Astrocyte of the cerebellum (primary cell): ENCODE data around the gene ZNF341.
A peak's percentile ranks its signal among the peaks of the same experiment; 100 is the strongest.

Experiments
- DNase-seq: peaks from one replicate; pipeline ENCODE4 v3.0.0-alpha.2; 2011; ENCODE audit warnings: low read depth
- H3K4me3 ChIP-seq: 2 replicates; pipeline ENCODE4 v1.5.1; 2011; ENCODE audit warnings: mild to moderate bottlenecking, low read depth, low read length, moderate library complexity
- CTCF ChIP-seq: IDR thresholded peaks from 2 replicates; pipeline ENCODE4 v1.5.1; 2012; ENCODE audit warnings: low read length, low read depth, moderate library complexity, mild to moderate bottlenecking; ENCODE audit errors: missing control alignments
- in situ Hi-C: cut with HindIII; loops from 2 replicates; pipeline ENCODE4 v1.10.0; 2017; ENCODE audit warnings: low sequenced_read_pairs

ZNF341 gene

DNA sequence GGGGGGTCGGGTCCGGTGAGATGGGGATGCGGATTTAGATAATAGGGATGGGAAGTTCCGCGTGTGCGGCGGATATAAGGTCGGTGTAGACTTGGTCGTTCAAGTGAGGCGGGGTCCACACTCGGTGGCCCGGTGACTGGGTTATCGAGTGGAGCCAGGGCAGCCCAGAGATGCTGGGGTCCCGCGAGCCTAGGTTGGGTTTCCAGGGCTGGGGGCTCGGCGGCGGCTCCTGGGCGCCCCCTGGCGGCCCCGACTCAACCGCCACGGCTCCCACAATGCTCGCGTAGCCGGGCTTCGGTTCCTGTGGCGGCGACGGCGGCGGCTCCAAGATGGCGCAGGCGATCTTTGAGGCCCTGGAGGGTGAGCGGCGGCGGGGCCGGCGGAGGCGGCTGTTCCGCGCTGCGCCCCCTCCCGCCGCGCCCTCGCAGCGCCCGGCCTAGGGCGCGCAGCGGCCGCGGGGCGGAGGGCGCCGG, at the start of gene ZNF341:
Gene ZNF341, plus strand, starts transcription at position 304 of the 473 bp plus-strand sequence. Its CDS starts 26 bp downstream, at position 330.
- in situ Hi-C loops = no loop called here
- TF ChIP-seq CTCF = peak; percentile 78
- peak; percentile 45 for DNase-seq
- peak within 1 kb of the TSS; percentile 48 for H3K4me3 ChIP-seq

GRCh38 chr20:33684533-33685327, 47.1 kb upstream of the ZNF341 start:
- in situ Hi-C loops = loop anchor here (5.0 kb wide), 1 partner anchor 103 kb away; no protein-coding TSS in a partner anchor
- no peak for DNase-seq

GRCh38 chr20:33685328-33686099, 46.3 kb upstream of the ZNF341 start:
- in situ Hi-C loops = loop anchor here (5.0 kb wide), 1 partner anchor 102 kb away; no protein-coding TSS in a partner anchor
- DNase-seq = no peak
- peak overlapping the region; percentile 41 for H3K4me3 ChIP-seq
- no peak for TF ChIP-seq CTCF

More at GRCh38 chr20:33684533-33685327, 47.1 kb upstream of the ZNF341 start:
- H3K4me3 ChIP-seq = peak overlapping the region; percentile 41
- TF ChIP-seq CTCF = no peak

DNA sequence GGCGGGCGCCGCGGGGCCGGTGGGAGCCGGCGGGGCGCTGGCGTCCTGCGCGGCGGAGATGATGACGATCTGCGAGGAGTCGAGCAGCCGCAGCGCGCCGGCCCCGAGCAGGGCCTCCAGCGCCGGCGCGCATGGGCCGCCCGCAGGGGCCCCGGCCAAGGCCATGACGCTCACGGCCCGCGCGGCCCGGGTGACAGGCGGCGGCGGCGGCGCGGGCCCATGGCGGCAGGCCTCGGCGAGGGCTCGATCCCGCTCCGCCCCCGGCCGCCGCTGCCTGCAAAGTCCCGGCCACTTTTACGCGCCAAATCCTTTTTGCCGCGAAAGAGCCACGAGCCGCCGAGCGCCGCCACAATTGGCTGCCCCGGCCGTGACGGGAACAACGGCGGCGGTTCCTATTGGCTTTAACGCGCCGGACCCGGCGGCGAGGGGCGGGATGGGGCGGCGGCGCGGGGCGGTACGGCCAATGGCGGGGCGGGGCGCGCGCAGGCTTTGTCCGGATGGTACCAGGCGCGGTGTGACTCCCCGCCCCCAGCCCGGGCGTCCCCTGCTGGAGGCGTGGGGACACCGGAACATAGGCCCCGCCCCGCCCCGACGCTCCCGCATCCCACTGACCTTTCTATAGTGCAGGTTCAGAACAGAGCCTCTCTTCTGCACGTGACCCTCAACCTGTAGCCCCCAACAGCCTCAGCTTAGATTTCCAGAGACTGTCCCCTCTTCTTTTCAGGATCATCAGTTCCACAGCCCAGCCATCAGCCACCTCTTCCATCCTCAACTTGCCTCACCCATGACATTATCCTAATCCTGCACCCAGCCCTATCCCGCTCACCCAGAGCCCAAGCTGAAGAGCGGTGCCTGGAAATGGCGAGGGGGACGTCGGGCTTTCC, 45.5 kb upstream of the ZNF341 start, which contains the start of gene E2F1:
Gene E2F1, minus strand, starts transcription at position 286 of the 884 bp plus-strand sequence. Its CDS starts 121 bp downstream, at position 165.
- DNase-seq = peak; percentile 70
- H3K4me3 ChIP-seq = peak within 1 kb of the TSS; percentile 41
- in situ Hi-C loops = loop anchor here (5.0 kb wide), 1 partner anchor 101 kb away; no protein-coding TSS in a partner anchor
- peak; percentile 30 for TF ChIP-seq CTCF

DNA sequence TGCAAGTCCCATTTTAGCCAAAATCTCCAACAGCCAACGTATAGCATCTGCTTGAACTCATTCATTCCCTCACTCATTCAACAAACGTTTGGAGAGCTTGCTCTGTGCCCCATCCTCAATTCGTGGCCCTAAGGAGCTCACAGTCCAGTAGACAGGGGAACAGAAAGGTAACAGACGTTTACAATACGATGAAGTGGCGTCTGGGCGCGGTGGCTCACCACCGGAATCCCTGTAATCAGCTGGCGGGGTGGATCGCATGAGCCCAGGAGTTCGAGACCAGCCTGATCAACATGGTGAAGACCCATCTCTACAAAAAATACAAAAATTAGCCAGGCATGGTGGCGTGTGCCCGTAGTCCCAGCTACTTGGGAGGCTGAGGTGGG, 44.8 kb upstream of the ZNF341 start:
- no peak for DNase-seq

More for the DNA sequence above, 44.8 kb upstream of the ZNF341 start:
- TF ChIP-seq CTCF = no peak
- in situ Hi-C loops = loop anchor here (5.0 kb wide), 1 partner anchor 100 kb away; no protein-coding TSS in a partner anchor
- peak overlapping the region; percentile 41 for H3K4me3 ChIP-seq
